GM19025 (cell line): ENCODE data around the gene CBFA2T3.
"Not testable (repeated sequence)": the region's sequence is repeated elsewhere in the genome, so short reads cannot be mapped to it uniquely, and the experiment has no call there.

Experiments
- ATAC-seq: cut with Tn5 transposase; IDR thresholded peaks from one replicate; pipeline ENCODE4 v1.9.1; 2021; ENCODE audit warnings: mild to moderate bottlenecking, low read depth, moderate library complexity; ENCODE audit not compliant: unreplicated experiment

Gene CBFA2T3

DNA sequence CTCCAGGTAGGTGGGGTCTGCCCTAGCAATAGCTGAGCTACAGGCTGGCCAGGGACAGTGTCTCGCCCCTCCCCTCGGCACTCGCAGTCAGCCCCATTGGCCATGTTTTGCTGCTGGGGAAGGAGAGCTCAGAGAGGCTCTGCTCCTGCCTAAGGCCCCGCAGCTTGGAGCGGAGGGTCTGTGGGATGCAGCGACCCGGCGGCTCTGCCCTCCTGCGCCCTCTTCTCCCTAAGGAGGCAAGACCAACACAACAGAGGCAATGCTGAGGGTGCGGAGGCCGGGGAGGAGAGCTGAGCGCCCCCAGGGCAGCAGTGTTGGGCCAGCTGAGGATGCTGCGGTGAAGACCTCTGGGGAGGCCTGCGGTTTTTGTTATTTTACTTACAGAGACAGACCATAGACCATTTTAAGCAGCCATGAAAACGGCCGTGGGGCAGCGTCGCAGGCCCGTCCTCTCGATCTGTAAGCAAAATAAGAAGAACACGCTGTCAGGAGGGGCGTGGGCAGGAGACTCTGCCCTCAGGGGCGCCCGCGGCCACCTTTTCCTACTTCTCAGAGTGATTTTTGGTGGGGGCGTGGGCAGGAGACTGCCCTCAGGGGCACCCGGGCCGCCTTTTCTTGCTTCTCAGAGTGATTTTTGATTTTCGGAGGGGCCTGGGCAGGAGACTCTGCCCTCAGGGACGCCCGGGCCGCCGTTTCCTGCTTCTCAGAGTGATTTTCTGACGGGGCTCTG, 79.1 kb downstream of the CBFA2T3 start:
- ATAC-seq = no peak

DNA sequence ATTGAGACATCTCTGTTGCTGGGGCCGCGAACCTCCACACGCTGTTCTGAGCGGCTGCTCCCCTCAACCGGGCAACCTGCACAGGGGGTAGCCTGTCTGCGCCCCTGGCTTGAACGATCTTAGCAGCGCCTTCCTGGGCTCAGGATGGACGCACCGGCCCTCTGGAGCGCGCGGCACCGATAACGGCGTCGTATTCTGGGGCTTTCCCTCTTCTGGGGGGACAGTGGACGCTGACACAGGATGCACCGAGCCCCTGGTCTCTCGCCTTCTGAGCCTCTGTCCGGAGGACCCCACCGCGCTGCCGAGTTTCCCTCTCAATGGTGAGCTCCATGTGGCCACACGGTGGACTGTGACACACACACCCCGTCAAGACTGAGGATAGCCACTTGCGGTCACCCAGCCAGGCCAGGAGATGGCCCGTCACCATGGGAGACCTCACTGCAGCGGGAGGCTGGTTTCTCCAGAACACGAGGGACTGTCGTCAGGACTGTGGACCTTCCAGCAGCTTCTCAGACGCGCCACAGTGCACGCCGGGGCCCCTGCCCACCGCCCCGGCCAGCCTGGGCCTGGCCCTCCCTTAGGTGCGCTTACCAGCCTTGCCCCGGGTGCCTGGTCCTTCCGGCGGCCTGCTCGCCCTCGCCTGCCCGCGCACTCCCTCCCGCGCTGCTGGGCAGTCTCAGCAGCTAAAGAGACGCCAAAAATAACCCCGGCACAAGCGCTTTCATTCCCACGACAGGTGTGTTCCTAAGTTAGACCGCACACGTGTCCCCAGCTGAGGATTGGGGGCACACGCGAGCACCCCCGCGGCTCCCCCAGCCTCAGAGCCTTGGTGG, 80.6 kb downstream of the CBFA2T3 start:
- no peak for ATAC-seq

DNA sequence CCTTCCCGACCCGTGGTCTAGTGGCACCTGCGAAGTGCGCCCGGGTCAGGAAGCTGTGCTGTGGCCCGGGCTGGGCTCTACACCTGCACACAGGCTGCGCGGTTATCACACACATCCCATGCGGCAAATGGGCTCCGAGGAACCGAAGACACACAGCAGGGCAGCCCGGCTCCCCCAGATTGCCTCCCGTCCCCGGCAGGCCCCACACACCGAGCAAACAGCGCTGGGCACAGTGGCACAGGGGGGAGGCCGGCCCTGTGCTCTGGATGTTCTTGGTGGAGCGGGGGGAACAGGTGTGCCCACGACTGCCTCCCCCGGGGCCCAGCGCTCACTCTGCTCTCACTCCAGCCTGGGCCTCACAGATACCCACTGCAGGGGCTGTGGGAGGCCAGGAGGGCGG, 81.7 kb downstream of the CBFA2T3 start:
- ATAC-seq = no peak

DNA sequence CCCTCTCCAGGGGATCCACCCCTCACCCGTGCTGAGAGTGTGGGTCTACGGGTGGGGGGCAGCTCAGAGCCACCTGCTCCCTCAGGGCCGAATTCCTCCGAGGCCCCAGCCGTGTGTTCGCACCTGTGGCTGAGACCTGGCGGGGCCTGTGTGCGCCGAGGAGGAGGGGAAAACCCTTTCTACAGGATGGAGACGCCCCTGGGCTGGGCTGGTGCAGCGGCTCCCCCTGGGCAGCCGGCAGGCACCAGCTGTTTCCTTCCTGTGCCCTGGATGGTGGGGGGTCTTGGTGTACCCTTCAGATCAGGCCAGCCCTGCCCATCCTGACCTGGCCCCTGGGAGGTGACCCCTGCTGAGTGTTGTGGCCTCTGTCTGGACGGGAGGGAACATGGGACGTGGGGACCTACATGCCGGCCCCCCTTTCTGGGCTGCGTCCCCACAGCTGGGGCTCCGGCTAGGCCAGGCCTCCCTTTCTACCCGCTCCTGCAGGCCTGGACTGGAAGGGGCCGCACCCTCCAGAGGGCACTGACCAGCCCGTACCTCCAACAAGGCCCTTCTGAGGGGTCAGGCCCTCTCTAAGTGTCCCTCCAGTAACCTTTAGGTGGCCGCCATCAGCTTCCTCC, 82.2 kb downstream of the CBFA2T3 start:
- ATAC-seq = no peak

DNA sequence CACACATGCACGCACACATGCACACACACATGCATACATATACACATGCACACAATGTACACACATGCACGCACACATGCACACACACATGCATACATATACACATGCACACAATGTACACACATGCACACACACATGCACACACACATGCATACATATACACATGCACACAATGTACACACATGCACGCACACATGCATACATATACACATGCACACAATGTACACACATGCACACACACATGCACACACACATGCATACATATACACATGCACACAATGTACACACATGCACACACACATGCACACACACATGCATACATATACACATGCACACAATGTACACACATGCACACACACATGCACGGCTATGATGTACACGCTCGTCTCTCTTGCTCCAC, 82.7 kb downstream of the CBFA2T3 start:
- ATAC-seq = not testable (repeated sequence)

DNA sequence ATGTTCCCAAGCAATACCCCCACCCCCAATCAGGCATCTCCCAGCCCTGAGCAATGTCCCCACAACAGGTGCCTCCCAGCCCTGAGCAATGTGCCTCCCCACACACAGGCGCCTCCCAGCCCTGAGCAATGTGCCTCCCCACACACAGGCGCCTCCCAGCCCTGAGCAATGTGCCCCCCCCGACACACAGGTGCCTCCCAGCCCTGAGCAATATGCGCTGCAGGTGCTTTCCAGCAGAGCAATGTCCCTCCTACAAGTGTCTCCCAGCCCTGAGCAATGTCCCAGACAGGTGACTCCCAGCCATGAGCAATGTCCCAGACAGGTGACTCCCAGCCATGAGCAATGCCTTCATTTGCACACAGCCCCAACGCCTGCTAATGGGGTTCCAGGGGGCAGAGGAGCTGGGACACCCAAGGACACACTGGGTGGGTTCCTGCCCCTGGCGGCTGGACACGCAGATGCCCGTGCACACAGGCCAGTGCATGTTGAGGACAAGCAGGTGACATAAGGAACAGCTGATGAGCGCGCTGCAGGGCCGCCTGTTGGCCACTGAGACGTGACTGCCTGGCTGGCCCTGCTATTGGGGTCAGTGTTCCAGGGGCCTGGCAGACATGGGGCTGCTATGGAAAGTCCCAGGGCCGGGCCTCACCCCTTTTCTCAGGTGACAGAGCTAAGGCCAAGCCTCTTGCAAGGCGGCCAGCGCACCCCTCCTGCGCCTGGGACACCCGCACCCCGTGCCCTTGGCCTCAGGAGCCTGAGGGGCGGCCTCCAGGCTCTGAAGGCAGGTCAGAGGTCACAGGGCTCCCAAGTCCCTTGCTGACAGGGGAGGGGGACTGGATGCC, 83.7 kb downstream of the CBFA2T3 start:
- ATAC-seq = no peak

DNA sequence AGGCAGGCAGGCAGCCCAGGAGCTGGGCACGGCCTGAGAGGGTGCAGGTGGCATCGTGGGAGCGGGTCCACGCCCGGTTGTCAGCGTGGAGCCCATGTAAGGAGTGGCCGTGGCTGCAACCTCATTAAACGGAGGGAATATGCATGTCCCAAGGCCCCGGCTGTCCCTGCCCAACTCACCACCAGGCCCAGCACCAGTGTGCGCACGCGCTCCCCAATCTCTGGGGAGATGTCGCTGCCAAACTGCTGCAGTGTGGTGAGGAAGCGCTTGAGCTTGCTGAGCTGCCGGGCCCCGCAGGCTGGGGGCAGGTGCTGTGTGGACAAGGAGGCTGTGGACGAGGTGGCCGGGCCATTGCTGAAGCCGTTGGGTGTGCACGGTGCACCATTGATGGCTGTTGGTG, 84.9 kb downstream of the CBFA2T3 start:
- ATAC-seq = no peak

DNA sequence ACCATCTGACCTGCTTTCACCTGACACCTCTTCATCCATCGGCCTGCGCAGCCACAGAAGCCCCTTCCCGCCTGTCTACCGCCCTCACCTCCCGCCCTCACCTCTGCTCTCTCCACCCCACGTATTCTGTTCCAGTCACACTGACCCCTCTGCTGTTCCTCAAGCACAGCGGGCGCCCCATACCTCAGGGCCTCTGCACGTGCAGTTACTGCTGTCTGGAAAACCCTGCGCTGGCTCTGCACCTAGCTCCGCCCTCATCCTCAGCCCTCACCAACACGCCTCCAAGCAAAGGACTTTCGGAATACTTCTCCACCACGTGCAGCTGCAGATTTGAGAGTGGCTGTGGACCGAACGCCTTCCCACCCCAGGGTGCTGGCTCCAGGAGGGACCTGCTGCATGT, 85.9 kb downstream of the CBFA2T3 start:
- no peak for ATAC-seq

DNA sequence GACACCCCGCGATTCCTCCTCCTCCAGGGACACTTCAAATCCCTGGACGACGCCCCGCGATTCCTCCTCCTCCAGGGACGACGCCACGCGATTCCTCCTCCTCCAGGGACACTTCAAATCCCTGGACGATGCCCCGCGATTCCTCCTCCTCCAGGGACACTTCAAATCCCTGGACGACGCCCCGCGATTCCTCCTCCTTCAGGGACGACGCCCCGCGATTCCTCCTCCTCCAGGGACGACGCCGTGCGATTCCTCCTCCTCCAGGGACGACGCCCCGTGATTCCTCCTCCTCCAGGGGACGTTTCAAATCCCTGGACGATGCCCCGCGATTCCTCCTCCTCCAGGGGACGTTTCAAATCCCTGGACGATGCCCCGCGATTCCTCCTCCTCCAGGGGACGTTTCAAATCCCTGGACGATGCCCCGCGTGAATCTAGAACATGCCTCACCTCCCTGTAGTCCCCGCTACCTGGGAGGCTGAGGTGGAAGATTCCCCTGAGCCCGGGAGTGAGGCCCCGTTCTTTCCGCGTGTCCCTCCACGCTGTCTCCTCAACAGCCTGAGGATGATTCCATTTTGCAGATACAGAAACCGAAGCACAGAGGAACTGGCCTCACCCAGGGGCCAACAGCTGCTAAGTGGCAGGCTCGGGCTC, 87.2 kb downstream of the CBFA2T3 start:
- not testable (repeated sequence) for ATAC-seq

DNA sequence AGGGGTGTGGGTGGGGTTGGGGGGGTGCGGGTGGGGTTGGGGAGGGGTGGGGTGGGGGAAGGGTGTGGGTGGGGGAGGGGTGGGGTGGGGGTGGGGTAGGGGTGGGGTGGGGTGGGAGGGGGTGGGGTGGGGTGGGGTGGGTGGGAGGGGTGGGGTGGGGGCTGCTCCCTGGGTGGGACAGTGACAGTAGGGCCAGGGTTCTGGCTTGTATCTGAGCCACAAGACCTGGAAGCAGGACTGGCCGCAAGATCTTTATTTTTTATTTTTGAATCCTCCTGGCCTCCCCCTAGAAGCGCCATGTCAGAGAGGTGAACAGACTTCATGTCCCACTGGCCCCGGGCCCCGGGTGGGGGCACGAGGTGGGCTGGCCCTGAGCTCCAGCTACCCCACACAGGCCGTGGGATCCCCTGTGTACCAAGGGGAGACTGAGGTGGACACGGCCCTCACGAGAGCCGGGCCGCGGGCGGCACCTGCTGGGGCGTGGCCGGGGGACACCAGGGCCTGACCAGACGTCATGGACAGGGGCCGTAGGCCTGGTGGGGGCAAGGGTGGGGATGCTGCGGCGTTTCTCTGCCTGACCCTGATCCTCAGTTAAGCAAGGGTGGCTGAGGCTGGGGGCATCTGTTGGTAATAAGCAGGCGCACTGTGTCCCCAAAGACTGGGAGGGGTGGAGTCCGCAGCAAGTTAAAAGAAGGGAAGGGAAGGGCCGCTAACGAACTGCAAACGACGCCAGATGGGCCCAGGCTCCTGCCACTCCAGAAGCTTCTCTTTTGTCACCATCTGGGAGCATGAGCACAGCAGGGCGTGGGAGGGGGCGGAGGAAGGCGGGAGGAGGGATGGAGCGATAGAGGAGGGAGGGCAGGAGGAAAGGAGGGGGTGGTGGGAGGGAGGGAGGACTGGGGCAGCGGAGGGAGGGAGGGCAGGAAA, 88.3 kb downstream of the CBFA2T3 start:
- no peak for ATAC-seq

DNA sequence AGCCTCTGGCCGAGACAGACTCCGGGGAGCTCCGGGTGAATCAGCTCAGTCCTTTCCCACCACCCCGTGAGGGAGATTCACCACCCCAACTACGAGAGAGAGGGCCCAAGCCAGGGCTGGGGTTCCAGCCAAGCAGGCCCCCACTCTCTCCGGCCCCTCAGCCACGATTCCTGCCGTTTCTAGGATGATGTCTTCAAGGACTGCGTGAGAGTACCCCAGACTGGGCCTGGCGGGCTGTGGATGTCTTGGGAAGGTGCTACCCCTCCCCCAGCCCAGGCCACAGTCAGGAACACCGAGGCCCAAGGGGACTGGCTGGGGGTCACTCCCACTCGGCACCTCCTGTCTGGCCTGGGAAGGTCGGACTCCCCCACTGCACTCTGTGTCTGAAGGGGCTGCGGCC, 89.0 kb downstream of the CBFA2T3 start:
- no peak for ATAC-seq

DNA sequence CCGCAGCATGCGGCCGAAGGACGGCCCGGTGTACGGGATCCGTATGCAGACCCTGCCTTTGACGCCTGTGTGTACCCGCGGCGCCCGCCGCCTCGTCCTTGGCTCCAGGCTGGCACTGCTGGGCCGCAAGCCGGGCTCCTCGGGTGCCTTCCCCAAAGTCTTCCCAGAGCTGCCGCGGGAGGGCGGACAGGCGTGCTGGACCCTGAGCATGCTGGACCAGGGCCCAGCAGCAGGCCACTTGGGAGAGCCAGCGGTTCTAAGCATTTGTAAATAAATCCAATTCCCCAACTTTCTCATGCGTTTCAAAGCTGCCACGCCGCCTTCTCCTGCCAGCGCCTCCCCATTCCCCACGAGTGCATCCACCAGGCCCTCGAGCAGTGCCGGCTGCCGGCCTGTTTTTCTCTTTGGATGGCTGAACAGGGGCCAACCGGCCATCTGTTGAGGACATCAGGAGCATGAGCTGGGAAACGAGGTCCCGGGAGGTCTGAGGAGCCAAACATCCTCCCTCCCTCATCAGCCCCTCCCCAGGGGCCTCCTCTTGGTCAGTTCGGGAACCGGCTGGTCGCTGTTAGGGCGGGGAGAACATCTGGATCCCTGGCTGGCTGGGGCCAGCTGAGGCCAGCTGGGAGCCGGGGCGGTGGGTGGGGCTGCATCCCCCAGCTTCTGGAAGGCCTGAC, 90.0 kb downstream of the CBFA2T3 start:
- no peak for ATAC-seq

DNA sequence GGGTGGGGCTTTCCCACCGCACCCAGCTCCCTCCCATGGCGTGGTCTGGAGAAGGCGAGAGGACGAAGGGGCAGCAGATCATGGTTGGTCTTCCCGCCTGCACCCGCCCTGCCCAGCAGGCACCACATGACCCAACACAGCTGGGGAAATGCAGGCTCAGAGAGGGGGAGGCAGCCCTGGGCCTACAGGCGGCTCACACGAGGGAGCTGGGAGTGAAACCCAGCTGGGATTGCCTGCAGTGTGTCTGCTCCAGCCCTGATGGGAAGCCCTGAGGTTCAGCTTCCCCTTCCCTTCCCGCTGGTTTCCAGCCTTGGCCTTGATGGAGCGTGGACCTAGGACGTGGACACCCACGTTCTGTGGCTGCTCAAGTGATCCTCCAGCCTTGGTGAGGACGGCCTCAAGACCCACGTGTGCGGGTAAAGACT, 90.6 kb downstream of the CBFA2T3 start:
- ATAC-seq = no peak

DNA sequence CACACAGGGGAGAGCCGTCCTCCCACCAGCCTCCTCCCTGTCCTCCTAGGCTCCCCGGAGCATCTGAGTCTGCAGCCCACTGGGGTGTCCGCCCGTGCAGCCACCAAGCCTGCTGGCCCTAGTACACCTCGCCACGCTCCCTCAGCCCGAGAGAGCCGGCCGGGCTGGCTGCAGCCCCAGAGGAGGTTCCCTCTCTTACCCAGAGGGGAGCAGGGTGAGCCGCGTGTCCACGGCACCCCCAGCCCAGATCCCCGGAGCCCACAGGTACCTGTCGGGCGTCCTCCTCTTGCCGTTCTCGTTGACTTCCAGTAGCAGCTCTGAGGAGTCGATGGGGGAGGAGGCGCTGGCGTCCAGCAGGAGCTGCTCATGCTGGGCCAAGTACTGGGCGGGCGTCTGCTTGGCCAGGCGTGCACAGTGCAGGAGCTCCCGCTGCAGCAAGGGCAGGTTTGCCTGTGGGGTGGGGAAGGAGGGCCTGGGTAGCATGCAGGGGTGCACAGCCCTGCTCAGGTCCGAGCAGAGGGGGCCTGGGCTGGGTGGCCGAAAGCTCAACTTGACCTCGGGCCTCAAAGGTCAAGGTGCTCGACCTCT, 91.2 kb downstream of the CBFA2T3 start:
- ATAC-seq = no peak

DNA sequence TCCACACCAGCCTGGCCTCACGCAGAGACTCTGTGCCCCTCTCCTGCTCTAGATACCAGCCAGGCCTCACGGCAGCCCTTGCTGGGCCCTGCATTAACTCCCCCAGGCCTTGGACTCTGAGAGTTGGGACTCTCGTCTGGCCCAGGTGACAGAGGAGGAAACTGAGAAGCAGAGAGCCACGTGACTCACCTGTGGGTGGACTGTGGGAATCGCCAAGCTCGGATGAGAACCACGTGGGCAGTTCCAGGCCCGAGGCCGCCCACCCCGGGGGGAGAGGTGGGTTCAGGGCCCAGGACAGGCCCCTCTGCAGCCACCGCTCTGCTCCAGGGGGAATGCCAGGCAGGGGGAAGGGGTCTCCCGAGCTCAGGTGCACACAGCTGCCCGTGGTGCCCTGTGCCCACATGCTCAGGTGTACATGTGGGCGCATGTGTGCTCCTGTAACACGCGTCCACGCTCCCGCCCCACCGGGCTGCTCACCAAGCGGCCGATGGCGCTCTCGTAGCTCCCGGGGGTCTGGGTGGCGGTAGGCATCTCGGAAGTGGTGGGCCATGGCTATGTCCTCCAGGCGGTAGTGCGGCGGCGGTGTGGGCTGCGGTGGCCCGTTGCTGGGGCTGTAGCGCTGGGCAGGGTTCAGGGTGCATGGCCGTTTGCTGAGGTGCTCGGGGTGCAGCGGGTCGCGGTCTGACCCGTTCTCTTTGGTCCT, 92.3 kb downstream of the CBFA2T3 start:
- no peak for ATAC-seq

DNA sequence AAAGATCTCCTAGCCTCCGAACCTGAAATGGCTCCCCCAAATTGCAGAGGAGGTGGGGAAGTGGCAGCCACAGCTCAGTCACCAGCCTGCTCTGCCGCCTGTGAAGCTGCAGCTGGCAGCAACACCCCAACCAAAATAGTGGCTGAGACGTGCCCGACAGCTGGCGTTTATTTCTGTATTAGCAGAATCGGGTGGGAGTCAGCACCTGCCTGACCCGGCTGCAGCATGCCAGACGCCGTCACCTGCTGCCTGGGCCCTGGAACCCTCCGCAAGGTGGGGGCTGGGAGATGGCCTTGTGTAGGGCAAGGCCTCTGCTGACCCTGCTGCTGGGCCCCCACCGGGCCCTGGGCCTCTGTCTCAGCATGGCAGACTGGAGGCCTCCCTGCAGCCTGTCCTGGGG, 93.1 kb downstream of the CBFA2T3 start:
- no peak for ATAC-seq

DNA sequence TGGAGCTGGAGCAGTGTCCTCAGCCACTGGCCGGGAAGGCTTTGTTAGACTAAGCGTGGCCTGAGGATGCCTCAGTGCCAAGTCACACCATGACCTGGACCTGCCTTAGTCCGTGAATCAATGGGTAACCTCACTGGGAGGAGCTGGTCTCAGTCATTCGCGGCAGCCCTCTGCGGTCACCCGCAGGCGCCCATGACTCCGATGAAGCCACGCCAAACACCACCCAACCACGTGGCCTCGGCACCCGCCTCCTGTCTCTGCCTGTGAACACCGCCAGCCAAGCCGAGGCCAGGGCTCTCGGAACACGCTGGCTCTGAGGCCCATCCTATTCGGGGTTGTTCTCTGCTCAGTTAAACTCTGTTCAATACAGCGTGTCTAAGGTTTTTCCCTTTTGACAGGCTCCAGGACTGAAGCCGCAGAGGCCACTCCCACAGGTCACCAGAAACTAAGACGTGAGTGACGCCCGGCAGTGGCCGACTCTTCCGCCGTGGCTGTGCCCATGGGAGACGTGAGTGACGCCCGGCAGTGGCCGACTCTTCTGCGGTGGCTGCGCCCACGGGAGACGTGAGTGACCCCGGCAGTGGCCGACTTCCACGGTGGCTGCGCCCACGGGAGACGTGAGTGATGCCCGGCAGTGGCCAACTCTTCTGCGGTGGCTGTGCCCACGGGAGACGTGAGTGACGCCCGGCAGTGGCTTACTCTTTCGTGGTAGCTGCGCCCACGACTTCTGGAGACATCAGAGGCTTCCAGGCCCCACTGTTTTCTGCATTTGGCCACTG, 93.7 kb downstream of the CBFA2T3 start:
- ATAC-seq = no peak
